BLaER1 treated with 17β-estradiol and CSF1 and Interleukin-3, amounts not matched to agents 10 nM and 100 nM (cell line): ENCODE data around the gene ZMIZ1.

Experiments
- H3K27ac ChIP-seq, 11 experiments: shearing (Covaris generic); formaldehyde crosslinking; 2 replicates each; pipeline ENCODE4 v1.8.1; 2022
- H3K27me3 ChIP-seq, 11 experiments: shearing (Covaris generic); formaldehyde crosslinking; 2 replicates each; pipeline ENCODE4 v1.8.1; 2022
- H3K36me3 ChIP-seq, 11 experiments: shearing (Covaris generic); formaldehyde crosslinking; 2 replicates each; pipeline ENCODE4 v1.8.1; 2022
- H3K4me1 ChIP-seq, 10 experiments: shearing (Covaris generic); formaldehyde crosslinking; 2 replicates each; pipeline ENCODE4 v1.8.1; 2022
- H3K4me2 ChIP-seq, 11 experiments: shearing (Covaris generic); formaldehyde crosslinking; 2 replicates each; pipeline ENCODE4 v1.8.1; 2022
- H3K4me3 ChIP-seq, 10 experiments: shearing (Covaris generic); formaldehyde crosslinking; 2 replicates each; pipeline ENCODE4 v1.8.1; 2022
- H3K9ac ChIP-seq, 11 experiments: shearing (Covaris generic); formaldehyde crosslinking; 2 replicates each; pipeline ENCODE4 v1.8.1; 2022
- H3K9me3 ChIP-seq, 11 experiments: shearing (Covaris generic); formaldehyde crosslinking; replicated peaks in 1 of 11; 2 replicates each; pipeline ENCODE4 v1.8.1; 2022
- H4K20me1 ChIP-seq, 11 experiments: shearing (Covaris generic); formaldehyde crosslinking; 2 replicates each; pipeline ENCODE4 v1.8.1; 2022
- Cebpa-rat ChIP-seq, 11 experiments: shearing (Covaris generic); IDR thresholded peaks; 2 replicates each; pipeline ENCODE4 v1.8.1; 2022

Gene ZMIZ1

DNA sequence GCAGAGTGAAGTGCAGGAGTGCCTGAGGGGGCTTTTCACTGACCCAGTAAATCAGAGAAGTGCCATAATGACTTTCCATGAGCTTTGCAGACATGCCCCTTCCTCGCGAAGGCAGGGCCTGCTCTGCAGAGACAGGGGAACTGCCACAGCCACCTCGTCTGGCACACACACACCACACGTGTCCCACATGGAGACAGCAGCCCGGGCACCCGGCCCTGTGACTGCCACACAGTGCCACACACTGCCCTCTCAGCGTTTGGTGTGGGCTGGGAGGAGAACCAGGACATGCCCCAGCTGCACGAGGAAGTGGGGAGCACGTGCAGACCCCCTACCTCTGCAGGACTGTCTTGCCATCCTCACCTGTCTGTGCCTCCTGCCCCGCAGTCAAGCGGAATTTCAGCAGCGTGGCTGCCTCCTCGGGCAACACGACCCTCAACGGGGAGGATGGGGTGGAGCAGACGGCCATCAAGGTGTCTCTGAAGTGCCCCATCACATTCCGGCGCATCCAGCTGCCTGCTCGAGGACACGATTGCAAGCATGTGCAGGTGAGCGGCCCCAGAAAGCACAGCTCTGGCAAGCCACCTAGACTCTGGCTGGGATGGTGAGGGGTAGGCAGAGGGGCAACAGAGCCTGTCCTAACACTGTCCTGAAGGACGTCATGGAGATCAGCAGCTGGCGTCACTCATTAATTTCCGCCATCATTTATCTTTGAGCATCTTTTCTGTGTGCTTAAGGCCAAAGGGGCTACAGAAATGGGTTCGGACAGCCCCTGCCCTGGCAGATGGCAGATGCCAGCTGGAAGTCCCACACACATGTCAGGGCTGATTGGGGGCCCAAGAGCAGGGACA, 235.1 kb downstream of the ZMIZ1 start:
- Histone ChIP-seq H3K27ac (no peak overlapping the region), H3K4me1 (peaks cover 1 to 44% (median 18%) of the 10 kb centered on the region in 10 experiments; a peak in 17 of 20 replicates), H4K20me1 (peaks cover 45 to 100% (median 94%) of the 10 kb centered on the region in 11 experiments), H3K4me2 (no peak overlapping the region), H3K9me3 (no peaks in the 10 kb centered on the region), H3K36me3 (peaks cover 98 to 100% (median 100%) of the 10 kb centered on the region in 11 experiments), H3K9ac (no peak overlapping the region), H3K4me3 (no peak overlapping the region), H3K27me3 (no peaks in the 10 kb centered on the region)
- no peak for TF ChIP-seq Cebpa-rat (IDR thresholded peaks at IDR 0.05)

DNA sequence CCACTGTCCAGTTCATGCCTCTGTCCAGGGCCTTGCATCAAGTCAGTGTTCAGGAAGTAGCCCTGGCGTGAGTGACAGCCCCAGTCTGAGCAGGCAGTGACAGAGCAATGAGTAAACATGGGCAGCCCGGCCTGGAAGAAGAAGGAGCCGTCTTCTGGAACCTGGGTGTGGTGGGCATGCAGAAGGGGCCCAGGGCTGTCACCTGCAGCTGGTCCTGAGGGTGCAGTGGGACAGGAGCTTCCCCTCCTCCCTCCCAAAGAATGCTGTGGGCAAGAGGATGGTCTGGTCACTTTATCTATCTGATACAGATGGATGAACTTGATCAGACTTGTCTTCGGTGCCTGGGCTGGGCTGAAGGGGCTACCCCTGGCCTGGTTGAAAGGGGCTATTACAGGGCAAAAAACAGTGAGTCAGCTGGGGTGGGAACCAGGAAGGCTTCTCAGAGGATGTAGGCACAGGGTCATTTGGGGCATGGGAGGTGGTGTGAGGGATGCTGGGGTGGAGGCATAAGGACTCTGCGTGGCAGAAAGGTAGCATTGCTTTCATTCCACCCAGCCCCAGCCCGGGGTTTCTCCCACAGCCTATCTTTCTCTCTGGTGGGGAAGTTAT, 235.8 kb downstream of the ZMIZ1 start:
- TF ChIP-seq Cebpa-rat (IDR thresholded peaks at IDR 0.05): no peak
- Histone ChIP-seq H3K4me3 (no peak overlapping the region), H3K36me3 (peaks cover 98 to 100% (median 100%) of the 10 kb centered on the region in 11 experiments), H3K9ac (no peak overlapping the region), H3K27ac (no peak overlapping the region), H3K9me3 (no peaks in the 10 kb centered on the region), H4K20me1 (peaks cover 37 to 100% (median 94%) of the 10 kb centered on the region in 11 experiments), H3K27me3 (no peaks in the 10 kb centered on the region), H3K4me1 (peaks cover 4 to 44% (median 19%) of the 10 kb centered on the region in 10 experiments; a peak in 17 of 20 replicates), H3K4me2 (no peak overlapping the region)

DNA sequence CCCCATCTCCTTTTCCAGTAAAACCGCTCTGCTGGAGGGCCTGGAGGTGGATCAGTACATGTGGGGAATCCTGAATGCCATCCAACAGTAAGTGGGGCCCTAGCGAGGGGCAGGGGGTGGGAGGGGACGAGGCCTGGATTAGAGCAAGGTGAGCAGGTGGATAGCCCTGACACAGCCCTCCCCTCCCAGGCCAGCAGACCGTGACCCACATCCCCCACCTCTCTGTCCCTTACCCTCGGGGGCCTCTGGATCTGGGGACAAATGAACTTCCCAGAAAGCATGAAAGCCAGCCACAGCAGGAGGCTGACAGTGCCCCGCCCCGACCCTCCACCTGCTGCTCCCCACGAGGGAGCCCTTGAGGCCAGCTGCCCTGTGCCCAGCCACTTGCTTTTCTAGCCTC, 236.7 kb downstream of the ZMIZ1 start:
- Histone ChIP-seq H3K4me1 (peaks cover 4 to 41% (median 21%) of the 10 kb centered on the region in 10 experiments; a peak in 17 of 20 replicates), H4K20me1 (peaks cover 28 to 100% (median 94%) of the 10 kb centered on the region in 11 experiments), H3K36me3 (peaks cover 98 to 100% (median 100%) of the 10 kb centered on the region in 11 experiments), H3K9me3 (no peaks in the 10 kb centered on the region), H3K4me2 (no peak overlapping the region), H3K4me3 (no peak overlapping the region), H3K27ac (no peak overlapping the region), H3K27me3 (no peaks in the 10 kb centered on the region), H3K9ac (no peak overlapping the region)
- no peak for TF ChIP-seq Cebpa-rat (IDR thresholded peaks at IDR 0.05)

DNA sequence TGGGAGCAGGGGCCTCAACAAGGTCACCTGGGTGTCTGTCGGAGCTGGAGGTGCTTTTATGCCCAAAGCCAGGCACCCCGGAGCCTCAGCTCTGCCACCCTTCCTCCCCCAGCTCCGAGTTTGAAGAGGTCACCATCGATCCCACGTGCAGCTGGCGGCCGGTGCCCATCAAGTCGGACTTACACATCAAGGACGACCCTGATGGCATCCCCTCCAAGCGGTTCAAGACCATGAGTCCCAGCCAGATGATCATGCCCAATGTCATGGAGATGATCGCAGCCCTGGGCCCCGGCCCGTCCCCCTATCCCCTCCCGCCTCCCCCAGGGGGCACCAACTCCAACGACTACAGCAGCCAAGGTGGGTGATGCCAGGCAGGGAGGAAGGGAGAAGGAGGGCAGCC, 237.2 kb downstream of the ZMIZ1 start:
- no peak overlapping the region for H3K4me3 ChIP-seq
- peaks cover 24 to 100% (median 93%) of the 10 kb centered on the region in 11 experiments for H4K20me1 ChIP-seq
- no peaks in the 10 kb centered on the region for H3K9me3 ChIP-seq
- no peak overlapping the region for H3K4me2 ChIP-seq
- peaks cover 97 to 100% (median 100%) of the 10 kb centered on the region in 11 experiments for H3K36me3 ChIP-seq
- 0 out of 22 replicates have a peak overlapping the region, but pooled peaks of 1 of the 11 experiments have one; percentile 7 for H3K9ac ChIP-seq
- no peak for TF ChIP-seq Cebpa-rat (IDR thresholded peaks at IDR 0.05)
- H3K27me3 ChIP-seq: no peaks in the 10 kb centered on the region
- H3K27ac ChIP-seq: no peak overlapping the region
- H3K4me1 ChIP-seq: peaks cover 4 to 41% (median 21%) of the 10 kb centered on the region in 10 experiments; a peak in 17 of 20 replicates

DNA sequence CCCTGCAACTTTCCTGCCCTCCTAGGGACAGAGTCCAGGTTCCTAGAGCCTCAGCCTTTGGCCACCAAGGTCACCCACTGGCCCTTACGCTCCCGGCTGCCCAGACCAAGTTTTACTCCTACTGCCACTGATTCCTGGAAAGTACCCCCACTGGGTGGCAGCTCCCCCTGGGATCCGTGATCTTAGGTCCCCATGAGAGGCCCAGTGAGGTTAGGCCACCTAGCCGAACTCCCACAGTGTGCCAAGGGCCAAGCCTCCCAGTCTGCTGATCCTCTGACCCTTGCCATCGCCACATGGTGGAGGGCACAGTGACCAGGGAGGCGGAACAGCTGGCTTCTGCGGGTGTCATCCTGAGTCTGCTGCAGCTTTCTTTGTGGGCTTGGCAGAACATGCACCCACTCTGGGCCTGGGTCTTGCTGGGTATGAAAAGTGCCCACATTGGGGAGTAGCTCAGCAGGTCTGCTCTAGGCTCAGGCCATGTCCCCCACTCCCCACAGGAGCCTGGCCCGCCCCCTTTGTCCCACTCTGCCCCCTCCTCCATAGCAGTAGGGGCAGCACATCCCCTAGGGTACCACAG, 238.0 kb downstream of the ZMIZ1 start:
- Histone ChIP-seq H3K9ac (peak overlapping the region in 1 of 11 experiments; percentile 7; a peak in 2 of 22 replicates), H3K9me3 (no peaks in the 10 kb centered on the region), H3K4me1 (peaks cover 5 to 41% (median 23%) of the 10 kb centered on the region in 10 experiments; a peak in 17 of 20 replicates), H4K20me1 (peaks cover 21 to 100% (median 92%) of the 10 kb centered on the region in 11 experiments), H3K27me3 (no peaks in the 10 kb centered on the region), H3K4me3 (no peak overlapping the region), H3K4me2 (no peak overlapping the region), H3K36me3 (peaks cover 96 to 100% (median 99%) of the 10 kb centered on the region in 11 experiments), H3K27ac (no peak overlapping the region)
- no peak for TF ChIP-seq Cebpa-rat (IDR thresholded peaks at IDR 0.05)

DNA sequence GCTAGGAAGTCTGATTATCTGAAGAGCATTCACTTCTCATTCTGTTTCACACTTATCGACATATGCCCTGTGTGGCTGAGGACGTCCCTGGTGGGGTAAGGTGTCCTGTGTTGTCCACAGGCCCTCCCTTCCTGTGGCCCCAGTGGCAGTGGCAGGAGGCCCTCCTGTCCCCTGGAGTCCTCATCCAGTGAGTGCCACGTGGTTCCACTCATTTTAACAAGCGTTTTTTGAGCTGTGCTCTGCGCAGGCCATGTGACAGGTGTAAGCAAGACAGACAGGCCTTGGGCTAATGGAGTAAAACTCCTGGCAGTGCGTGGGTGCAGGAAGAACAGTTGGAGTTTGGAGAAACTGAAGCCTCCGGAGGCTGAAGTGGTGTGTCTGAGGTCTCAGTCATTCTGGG, 239.2 kb downstream of the ZMIZ1 start:
- Histone ChIP-seq H4K20me1 (peaks cover 28 to 100% (median 98%) of the 10 kb centered on the region in 11 experiments), H3K9ac (peak overlapping the region in 2 of 11 experiments; percentile 2 to 42; a peak in 2 of 22 replicates), H3K27ac (no peak overlapping the region), H3K9me3 (no peaks in the 10 kb centered on the region), H3K27me3 (no peaks in the 10 kb centered on the region), H3K4me2 (peak overlapping the region in 4 of 11 experiments; percentile 52 to 70 (median 60); a peak in 4 of 22 replicates), H3K4me3 (no peak overlapping the region), H3K36me3 (peaks cover 98 to 100% (median 99%) of the 10 kb centered on the region in 11 experiments), H3K4me1 (peaks cover 16 to 41% (median 29%) of the 10 kb centered on the region in 10 experiments; a peak in 19 of 20 replicates)
- no peak for TF ChIP-seq Cebpa-rat (IDR thresholded peaks at IDR 0.05)

DNA sequence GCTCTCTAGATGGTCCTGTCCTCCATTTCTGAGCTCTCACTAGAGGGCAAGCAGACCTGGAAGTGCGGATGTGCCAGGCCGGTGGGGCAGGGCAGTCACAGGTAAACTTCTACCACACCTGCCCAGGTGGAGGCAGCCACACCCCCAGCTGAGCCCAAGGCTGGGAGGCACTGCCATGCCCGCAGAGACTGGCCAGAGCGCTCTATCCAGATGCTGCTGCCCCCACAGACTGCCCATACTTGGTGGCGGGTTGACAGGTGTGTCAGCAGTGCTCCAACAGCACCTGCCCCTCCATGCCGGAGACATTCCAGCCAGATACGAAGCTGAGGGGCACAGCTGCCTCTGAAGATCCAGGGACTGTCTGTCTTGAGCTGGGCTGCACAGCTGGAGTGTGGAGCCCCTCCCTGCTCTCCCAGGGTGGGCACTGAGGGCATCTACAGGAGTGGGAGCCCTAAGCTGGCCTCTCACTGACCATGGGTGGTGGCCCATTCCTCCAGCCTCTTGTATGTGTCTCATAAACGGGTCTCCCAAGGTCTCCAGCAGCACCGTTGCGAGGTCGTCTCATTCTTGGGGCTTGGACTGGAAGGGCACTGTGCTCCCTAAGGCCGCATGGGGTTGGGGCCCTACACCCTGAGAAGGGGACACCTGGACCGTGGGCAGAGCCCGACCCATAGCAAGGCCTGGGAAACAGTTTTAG, 240.4 kb downstream of the ZMIZ1 start:
- peaks cover 98 to 100% (median 99%) of the 10 kb centered on the region in 11 experiments for H3K36me3 ChIP-seq
- peaks cover 27 to 50% (median 35%) of the 10 kb centered on the region in 10 experiments for H3K4me1 ChIP-seq
- no peak overlapping the region for H3K4me3 ChIP-seq
- no peaks in the 10 kb centered on the region for H3K27me3 ChIP-seq
- H3K4me2 ChIP-seq: peak overlapping the region in 8 of 11 experiments; percentile 30 to 70 (median 54); a peak in 14 of 22 replicates
- H3K9me3 ChIP-seq: no peaks in the 10 kb centered on the region
- H3K27ac ChIP-seq: peak overlapping the region in 2 of 11 experiments; percentile 4 to 27; a peak in 1 of 22 replicates
- H4K20me1 ChIP-seq: peaks cover 33 to 100% (median 99%) of the 10 kb centered on the region in 11 experiments
- no peak for TF ChIP-seq Cebpa-rat (IDR thresholded peaks at IDR 0.05)
- peak overlapping the region in 6 of 11 experiments; percentile 2 to 44 (median 16); a peak in 8 of 22 replicates for H3K9ac ChIP-seq

DNA sequence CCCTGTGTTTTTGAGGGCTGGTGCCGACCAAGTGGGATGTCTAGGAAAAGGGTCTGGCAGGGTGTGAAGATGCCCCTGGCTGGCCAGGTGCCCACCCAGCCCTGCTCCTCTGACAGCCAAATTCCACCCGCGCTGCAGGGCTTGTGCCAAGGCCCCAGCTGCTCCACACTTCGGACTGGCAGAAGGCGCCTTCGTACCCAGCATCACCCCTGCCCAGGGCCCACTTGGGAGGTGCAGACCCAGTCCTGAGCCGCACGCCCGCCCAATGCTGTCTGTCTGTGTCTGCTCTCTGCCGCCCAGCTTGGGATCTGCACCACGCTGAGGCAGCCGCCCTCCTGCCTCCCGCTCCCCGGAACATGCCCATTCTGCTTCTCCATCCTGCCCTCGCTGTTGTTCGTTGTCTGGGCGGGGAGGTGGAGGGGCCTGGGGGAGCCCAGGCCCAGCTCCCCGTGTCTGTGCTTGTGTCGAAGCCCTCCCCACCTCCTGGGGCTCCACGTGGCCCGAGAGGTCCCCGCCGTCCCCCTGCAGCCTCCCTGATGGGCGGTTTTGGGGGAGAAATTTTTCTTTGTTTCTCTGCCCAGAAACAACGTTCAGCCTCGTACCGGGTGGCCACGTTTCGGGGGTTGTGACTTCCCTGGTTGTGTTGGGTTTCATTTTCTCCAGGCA, 241.6 kb downstream of the ZMIZ1 start:
- Histone ChIP-seq H3K36me3 (peaks cover 96 to 100% (median 99%) of the 10 kb centered on the region in 11 experiments), H3K27me3 (no peaks in the 10 kb centered on the region)

More for the DNA sequence above, 241.6 kb downstream of the ZMIZ1 start:
- TF ChIP-seq Cebpa-rat (IDR thresholded peaks at IDR 0.05): no peak
- H3K4me2 ChIP-seq: no peak overlapping the region; a peak in 1 of 22 replicates
- H3K4me1 ChIP-seq: peaks cover 38 to 62% (median 47%) of the 10 kb centered on the region in 10 experiments
- no peak overlapping the region for H3K4me3 ChIP-seq
- H3K27ac ChIP-seq: peak overlapping the region in 2 of 11 experiments; percentile 3 to 9; a peak in 2 of 22 replicates
- H3K9ac ChIP-seq: no peak overlapping the region
- peaks cover 43 to 100% (median 99%) of the 10 kb centered on the region in 11 experiments for H4K20me1 ChIP-seq
- no peaks in the 10 kb centered on the region for H3K9me3 ChIP-seq
